Omental fat pad (tissue), 4 donors: ENCODE data around the gene PML. TPM values are rescaled to one million over a fixed set of nuclear protein-coding genes. Genes with fewer than 3 reads are reported as not detected.

Experiments used
- ATAC-seq: fragments of 150-250 bp; one replicate; pipeline ENCODE4 v1.9.1; 2016; ENCODE audit warnings: mild to moderate bottlenecking, moderate library complexity; ENCODE audit not compliant: low FRiP score
- DNase-seq: peaks from one replicate; pipeline ENCODE4 v3.0.0-alpha.2; 2019; ENCODE audit warnings: low spot score
- CTCF ChIP-seq, 3 donors: fragments of 450-650 bp; IDR thresholded peaks; one replicate each; pipeline ENCODE4 v1.5.1; 2016 to 2017; ENCODE audit warnings: antibody characterized with exemption in 3 of 3, mild to moderate bottlenecking in 3 of 3, moderate library complexity in 2 of 3
- total RNA-seq, 4 donors: library from RNA; depleted of rRNA; stranded (reverse); fragments of >200 nt; gene quantifications; one replicate each; pipeline ENCODE4 v1.1.0, GENCODE V29; 2016

The PML gene
- total RNA-seq, 4 donors from 2014 or later, result 39.3 to 172 (median 86.5) TPM

- no peak for TF ChIP-seq CTCF (IDR thresholded peaks at IDR 0.05)
- DNase-seq (no peak), ATAC-seq (no peak)
Observed at GRCh38 chr15:73986055-73986775, 8.3 kb upstream of the PML start.

- DNase-seq, result no peak
- no peak for TF ChIP-seq CTCF (IDR thresholded peaks at IDR 0.05)
- no peak for ATAC-seq
Observed at GRCh38 chr15:73986776-73987056, 7.8 kb upstream of the PML start.

- TF ChIP-seq CTCF (IDR thresholded peaks at IDR 0.05), result no peak
- DNase-seq, result no peak
Observed at GRCh38 chr15:73987250-73987649, 7.3 kb upstream of the PML start.

GRCh38 chr15:73987681-73988444, 6.7 kb upstream of the PML start:
- ATAC-seq (no peak), DNase-seq (no peak)
- TF ChIP-seq CTCF (IDR thresholded peaks at IDR 0.05), result no peak

More at GRCh38 chr15:73987250-73987649, 7.3 kb upstream of the PML start:
- ATAC-seq, result no peak

- ATAC-seq, result no peak
- DNase-seq, result no peak
- no peak for TF ChIP-seq CTCF (IDR thresholded peaks at IDR 0.05)
Observed at GRCh38 chr15:73988445-73988969, 6.0 kb upstream of the PML start.

GRCh38 chr15:73989001-73989798, 5.3 kb upstream of the PML start:
- DNase-seq (no peak), ATAC-seq (no peak)
- no peak for TF ChIP-seq CTCF (IDR thresholded peaks at IDR 0.05)
